Measurements from ENCODE around the gene CPSF2.

GRCh38 chr14:92143962-92144361 lies 22.2 kb downstream of the CPSF2 start:
- TF ChIP-seq EZH2phosphoT487 (IDR thresholded peaks at IDR 0.05; ENCODE audit: borderline replicate concordance, low read depth) (no peak), CTCF (IDR thresholded peaks at IDR 0.05) (no peak), USF2 (IDR thresholded peaks at IDR 0.05; ENCODE audit: borderline replicate concordance, low read depth, low read length) (no peak), TAF1 (IDR thresholded peaks at IDR 0.05; ENCODE audit: borderline replicate concordance, low read depth, low read length) (no peak), TCF12 (IDR thresholded peaks at IDR 0.05) (no peak), POLR2AphosphoS5 (IDR thresholded peaks at IDR 0.05; ENCODE audit: low read depth, low read length) (no peak), GABPA (IDR thresholded peaks at IDR 0.05; ENCODE audit: low read depth) (no peak), EP300 (IDR thresholded peaks at IDR 0.05; ENCODE audit: borderline replicate concordance in 1 of 2, low read depth in 1 of 2, low read length in 1 of 2) (no peak), MXI1 (IDR thresholded peaks at IDR 0.05; ENCODE audit: low read depth, low read length) (no peak), MAX (IDR thresholded peaks at IDR 0.05; ENCODE audit: low read depth) (no peak), YY1 (IDR thresholded peaks at IDR 0.05; ENCODE audit: low read depth) (no peak), JUND (IDR thresholded peaks at IDR 0.05) (no peak)
